ENCODE results near the gene PDIK1L. TPM values are rescaled to one million over a fixed set of nuclear protein-coding genes. Genes with fewer than 3 reads are reported as not detected.

Gene PDIK1L
- total and polyA plus RNA-seq, 10 donors, result 2.5 to 14.1 (median 10.5) TPM

- Histone ChIP-seq H3K36me3 (no peaks in the 10 kb centered on the region), H3K9me3 (no peaks in the 10 kb centered on the region), H3K4me1 (peaks cover 10 to 60% (median 29%) of the 10 kb centered on the region in 6 donors), H3K4me3 (peak overlapping the region in 2 of 8 donors; percentile 1 to 8), H3K27me3 (replicated peaks in 1 of 7) (peaks cover 0 to 70% (median 26%) of the 10 kb centered on the region in 7 donors), H3K27ac (no peak overlapping the region)
- WGBS, 5 donors, result 17 to 36% (median 19%) methylated on average over 8 to 12 of the region's 12 CpGs
- intact Hi-C loops (cut with DNase I; ENCODE audit: low total_unique reads), result no loop called here
- peak; percentile 50 for DNase-seq
- TF ChIP-seq POLR2AphosphoS5 (IDR thresholded peaks at IDR 0.05) (peak in 1 of 3 donors; percentile 44), POLR2A (IDR thresholded peaks at IDR 0.05) (no peak)
Measured at GRCh38 chr1:26156285-26157038, 44.8 kb downstream of the PDIK1L start.

- peaks cover 0 to 87% (median 35%) of the 10 kb centered on the region in 7 donors for H3K27me3 ChIP-seq (replicated peaks in 1 of 7)
- 75 to 90% (median 85%) methylated on average over 3 to 5 of the region's 5 CpGs for WGBS, 5 donors
- peak; percentile 28 for DNase-seq
- peak overlapping the region in 1 of 8 donors; percentile 68 for H3K27ac ChIP-seq
- intact Hi-C loops (cut with DNase I; ENCODE audit: low total_unique reads), result no loop called here
- H3K36me3 ChIP-seq, result no peaks in the 10 kb centered on the region
- peaks cover 15 to 76% (median 41%) of the 10 kb centered on the region in 6 donors for H3K4me1 ChIP-seq
- peak overlapping the region in 2 of 8 donors; percentile 52 to 71 for H3K4me3 ChIP-seq
- no peaks in the 10 kb centered on the region for H3K9me3 ChIP-seq
- no peak for TF ChIP-seq CTCF (IDR thresholded peaks at IDR 0.05 in 8 of 11, conservative IDR thresholded peaks at IDR 0.05 in 3 of 11)
- TF ChIP-seq POLR2AphosphoS5 (IDR thresholded peaks at IDR 0.05), result no peak
- no peak for TF ChIP-seq POLR2A (IDR thresholded peaks at IDR 0.05)
Measured at GRCh38 chr1:26158271-26158907, 46.8 kb downstream of the PDIK1L start.

DNA sequence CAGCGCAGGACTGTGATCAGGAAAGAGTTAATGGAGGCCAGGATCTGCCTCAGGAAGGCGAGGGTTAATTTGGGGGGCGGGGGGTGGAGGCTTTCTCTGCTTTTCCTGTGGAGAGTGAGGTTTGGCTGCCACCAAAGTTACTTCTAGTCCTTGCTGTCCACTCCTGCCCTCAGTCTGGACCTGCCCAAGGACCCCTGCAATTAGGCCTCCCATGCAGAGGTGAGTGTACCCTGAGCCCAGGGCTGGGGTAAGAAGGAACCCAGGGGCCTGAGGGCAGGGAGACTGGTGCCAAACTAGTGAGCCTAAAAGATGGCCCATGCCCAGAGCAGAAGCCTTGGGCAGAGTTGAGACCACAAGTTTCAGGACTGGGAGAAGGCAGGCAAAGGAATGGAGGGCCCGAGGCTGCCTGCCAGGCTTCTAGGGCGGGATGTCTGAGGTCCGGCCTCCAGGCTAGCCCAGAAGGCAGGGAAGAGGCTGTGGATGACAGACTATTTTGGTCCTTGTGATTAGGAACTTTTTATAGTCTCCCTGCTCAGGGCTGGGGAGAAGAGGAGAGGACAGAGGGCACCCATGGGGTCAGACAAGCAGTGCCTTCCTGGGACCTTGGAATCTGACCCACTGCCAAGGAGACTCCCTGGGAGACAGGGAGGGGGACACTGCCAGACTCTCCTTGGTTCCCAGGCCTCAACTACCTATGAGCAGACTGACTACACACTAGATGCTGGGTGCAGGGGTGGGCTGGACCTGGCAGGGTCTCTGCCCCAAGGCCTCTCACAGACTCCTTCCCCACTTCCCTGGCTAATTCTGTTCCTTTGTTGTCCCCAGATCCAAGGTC is 47.5 kb downstream of the PDIK1L start, which contains the start of gene FAM110D:
Gene FAM110D (plus strand): TSS at position 172 of the 835 bp plus-strand sequence. CDS start 2,213 bp downstream, outside the sequence.
- intact Hi-C loops (cut with DNase I; ENCODE audit: low total_unique reads), result no loop called here
- WGBS, 5 donors, result 43 to 57% (median 54%) methylated on average over 6 of the region's 6 CpGs
- Histone ChIP-seq H3K36me3 (no peaks in the 10 kb centered on the region), H3K4me3 (peak within 1 kb of the TSS in 4 of 8 donors; percentile 0 to 71 (median 35)), H3K4me1 (peaks cover 16 to 82% (median 47%) of the 10 kb centered on the region in 6 donors), H3K27ac (peak within 1 kb of the TSS in 3 of 8 donors; percentile 6 to 68 (median 28)), H3K27me3 (replicated peaks in 1 of 7) (peaks cover 0 to 94% (median 39%) of the 10 kb centered on the region in 7 donors), H3K9me3 (no peaks in the 10 kb centered on the region)
- peak; percentile 45 for DNase-seq
- TF ChIP-seq POLR2A (IDR thresholded peaks at IDR 0.05), result no peak
- no peak for TF ChIP-seq CTCF (IDR thresholded peaks at IDR 0.05 in 8 of 11, conservative IDR thresholded peaks at IDR 0.05 in 3 of 11)
- TF ChIP-seq POLR2AphosphoS5 (IDR thresholded peaks at IDR 0.05), result peak in 1 of 3 donors; percentile 46

- Histone ChIP-seq H3K4me3 (peak overlapping the region in 4 of 8 donors; percentile 0 to 71 (median 35)), H3K27me3 (replicated peaks in 1 of 7) (peaks cover 0 to 98% (median 39%) of the 10 kb centered on the region in 7 donors), H3K9me3 (no peaks in the 10 kb centered on the region), H3K4me1 (peaks cover 16 to 82% (median 50%) of the 10 kb centered on the region in 6 donors), H3K36me3 (no peaks in the 10 kb centered on the region), H3K27ac (peak overlapping the region in 1 of 8 donors; percentile 68)
- intact Hi-C loops (cut with DNase I; ENCODE audit: low total_unique reads), result no loop called here
- TF ChIP-seq POLR2A (IDR thresholded peaks at IDR 0.05) (no peak), POLR2AphosphoS5 (IDR thresholded peaks at IDR 0.05) (no peak), CTCF (IDR thresholded peaks at IDR 0.05 in 8 of 11, conservative IDR thresholded peaks at IDR 0.05 in 3 of 11) (no peak)
- no peak for DNase-seq
- WGBS, 5 donors, result 66 to 87% (median 72%) methylated on average over 4 of the region's 4 CpGs
Measured at GRCh38 chr1:26159743-26160039, 48.1 kb downstream of the PDIK1L start.
